SK-N-SH (cell line): ENCODE results near the gene S100A4.

Source experiments
- CTCF ChIP-seq: fragments of 200-600 bp; sonication (generic); IDR thresholded peaks from 2 replicates; pipeline ENCODE4 v1.6.1; 2017; ENCODE audit warnings: antibody characterized with exemption, mild to moderate bottlenecking, moderate library complexity
- EP300 ChIP-seq, 2 experiments: IDR thresholded peaks; 2 replicates each; pipeline versions ENCODE4 v1.4.0 to v1.6.1; 2012; ENCODE audit warnings: borderline replicate concordance in 1 of 2, low read depth in 1 of 2, low read length in 1 of 2
- EZH2phosphoT487 ChIP-seq: fragments of 200-600 bp; sonication (generic); IDR thresholded peaks from 2 replicates; pipeline ENCODE4 v1.6.1; 2017; ENCODE audit warnings: low read depth, mixed run types, mild to moderate bottlenecking, antibody characterized with exemption, moderate library complexity, borderline replicate concordance
- FOSL2 ChIP-seq: IDR thresholded peaks from 2 replicates; pipeline ENCODE4 v1.4.0; 2012; ENCODE audit warnings: low read depth, mild to moderate bottlenecking, moderate library complexity, borderline replicate concordance
- FOXJ3 ChIP-seq: sonication (generic); formaldehyde crosslinking; IDR thresholded peaks from 2 replicates; pipeline ENCODE4 v1.5.1; 2020; ENCODE audit warnings: mild to moderate bottlenecking, missing genetic modification reagents
- GABPA ChIP-seq: IDR thresholded peaks from 2 replicates; pipeline ENCODE4 v1.4.0; 2012; ENCODE audit warnings: low read depth, mild to moderate bottlenecking
- IRF3 ChIP-seq: fragments of 150-350 bp; IDR thresholded peaks from 2 replicates; pipeline ENCODE4 v1.6.1; 2016; ENCODE audit warnings: mild to moderate bottlenecking, low read depth, low read length
- JUND ChIP-seq: IDR thresholded peaks from 2 replicates; pipeline ENCODE4 v1.4.0; 2012
- RFX5 ChIP-seq: IDR thresholded peaks from 2 replicates; pipeline ENCODE4 v1.6.1; 2012; ENCODE audit warnings: mild to moderate bottlenecking, improper control_type of control experiment, low read length
- SMC3 ChIP-seq: IDR thresholded peaks from 2 replicates; pipeline ENCODE4 v1.6.1; 2012; ENCODE audit warnings: low read depth, low read length, improper control_type of control experiment
- TEAD4 ChIP-seq: IDR thresholded peaks from 2 replicates; pipeline ENCODE4 v1.4.0; 2012; ENCODE audit warnings: mild to moderate bottlenecking, borderline replicate concordance; ENCODE audit not compliant: insufficient read depth
- USF1 ChIP-seq: IDR thresholded peaks from 2 replicates; pipeline ENCODE4 v1.4.0; 2012; ENCODE audit warnings: low read depth, borderline replicate concordance
- USF2 ChIP-seq: fragments of 150-350 bp; IDR thresholded peaks from 2 replicates; pipeline ENCODE4 v1.6.1; 2017; ENCODE audit warnings: antibody characterized with exemption, low read length, low read depth, borderline replicate concordance
- YY1 ChIP-seq: IDR thresholded peaks from 2 replicates; pipeline ENCODE4 v1.4.0; 2012; ENCODE audit warnings: low read depth, mild to moderate bottlenecking

- TF ChIP-seq CTCF = no peak
- TF ChIP-seq YY1 = no peak
- no peak for TF ChIP-seq FOXJ3 (CRISPR knock-in tag)
- no peak for TF ChIP-seq FOSL2
- TF ChIP-seq JUND = no peak
- no peak for TF ChIP-seq SMC3
- TF ChIP-seq TEAD4 = no peak
- TF ChIP-seq EP300 (IDR thresholded peaks at IDR 0.05; ENCODE audit: borderline replicate concordance in 1 of 2, low read depth in 1 of 2, low read length in 1 of 2) = no peak
- no peak for TF ChIP-seq IRF3
- TF ChIP-seq EZH2phosphoT487 = no peak
- TF ChIP-seq USF2 = no peak
- TF ChIP-seq GABPA = no peak
- TF ChIP-seq RFX5 = no peak
- TF ChIP-seq USF1 = no peak
These were observed 36.6 kb downstream of the S100A4 start for GRCh38 chr1:153509036-153509435.
